HG03095 (cell line): ENCODE measurements around the gene GRM2.
"Not testable (repeated sequence)": the region's sequence is repeated elsewhere in the genome, so short reads cannot be mapped to it uniquely, and the experiment has no call there.

ENCODE experiments used
- ATAC-seq: cut with Tn5 transposase; IDR thresholded peaks from one replicate; pipeline ENCODE4 v1.9.1; 2021; ENCODE audit warnings: moderate library complexity; ENCODE audit not compliant: unreplicated experiment

Gene GRM2

DNA sequence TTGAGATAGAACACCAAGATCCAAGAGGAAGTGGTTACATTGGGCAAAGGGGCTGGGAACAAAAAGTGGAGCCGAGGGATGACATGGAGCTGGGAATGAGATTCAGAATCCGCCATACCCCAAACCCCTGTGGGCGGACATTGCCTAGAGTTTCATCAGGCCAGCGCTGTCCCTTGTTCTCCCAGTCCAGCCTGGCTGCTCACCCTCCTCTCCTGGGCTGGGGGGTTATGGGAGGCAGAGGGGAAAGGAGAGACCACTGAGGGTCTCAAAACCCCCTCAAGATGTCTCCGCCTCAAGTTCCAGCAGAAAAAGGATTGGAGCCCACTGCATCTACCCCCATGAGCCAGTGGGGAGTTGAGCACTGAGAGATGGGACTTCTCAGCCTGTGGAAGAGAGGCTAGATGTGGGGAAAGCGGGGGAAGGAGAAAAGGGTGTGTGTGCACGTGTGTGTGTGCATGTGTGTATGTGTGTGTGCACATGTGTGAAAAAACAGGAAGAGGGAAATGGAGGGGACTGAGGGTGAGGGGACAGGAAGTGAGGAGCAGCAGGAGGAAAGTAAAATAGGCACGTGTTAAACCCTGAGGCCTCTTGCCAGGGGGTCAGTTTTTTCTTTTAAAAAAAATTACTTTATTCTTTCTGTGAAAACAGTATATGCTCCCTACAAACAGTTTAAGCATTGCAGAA, 14.3 kb downstream of the GRM2 start:
- ATAC-seq = no peak

DNA sequence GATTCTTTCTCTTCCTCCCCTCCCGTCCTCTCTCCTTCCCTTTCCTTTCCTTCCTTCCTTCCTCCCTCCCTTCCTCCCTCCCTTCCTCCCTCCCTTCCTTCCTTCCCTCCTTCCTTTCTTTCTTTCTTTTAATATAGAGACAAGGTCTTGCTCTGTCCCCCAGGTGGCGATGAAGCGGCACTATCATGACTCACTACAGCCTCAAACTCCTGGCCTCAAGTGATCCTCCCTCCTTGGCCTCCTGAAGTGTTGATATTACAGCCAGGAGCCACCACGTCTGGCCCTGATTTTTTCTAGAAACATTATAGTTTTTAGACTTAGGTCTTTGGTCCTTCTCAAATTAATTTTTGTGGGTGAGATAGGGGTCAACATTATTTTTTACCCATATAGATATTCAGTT, 15.5 kb downstream of the GRM2 start:
- no peak for ATAC-seq

DNA sequence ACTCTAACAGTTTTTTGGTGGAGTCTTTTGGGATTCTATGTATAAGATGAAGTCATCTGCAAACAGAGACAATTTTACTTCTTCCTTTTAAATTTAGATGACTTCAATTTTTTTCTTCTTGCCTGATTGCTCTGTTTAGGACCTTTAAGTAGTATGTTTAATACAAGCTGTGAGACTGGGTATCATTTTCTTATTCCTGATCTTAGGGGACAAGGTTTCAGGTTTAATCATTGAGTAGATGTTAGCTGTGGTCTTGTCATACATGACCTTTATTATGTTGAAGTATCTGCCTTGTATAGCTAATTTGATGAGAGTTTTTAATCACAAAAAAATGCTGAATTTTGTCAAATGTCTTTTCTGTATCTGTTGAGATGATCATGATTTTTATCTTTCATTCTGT, 20.6 kb downstream of the GRM2 start:
- ATAC-seq = no peak

DNA sequence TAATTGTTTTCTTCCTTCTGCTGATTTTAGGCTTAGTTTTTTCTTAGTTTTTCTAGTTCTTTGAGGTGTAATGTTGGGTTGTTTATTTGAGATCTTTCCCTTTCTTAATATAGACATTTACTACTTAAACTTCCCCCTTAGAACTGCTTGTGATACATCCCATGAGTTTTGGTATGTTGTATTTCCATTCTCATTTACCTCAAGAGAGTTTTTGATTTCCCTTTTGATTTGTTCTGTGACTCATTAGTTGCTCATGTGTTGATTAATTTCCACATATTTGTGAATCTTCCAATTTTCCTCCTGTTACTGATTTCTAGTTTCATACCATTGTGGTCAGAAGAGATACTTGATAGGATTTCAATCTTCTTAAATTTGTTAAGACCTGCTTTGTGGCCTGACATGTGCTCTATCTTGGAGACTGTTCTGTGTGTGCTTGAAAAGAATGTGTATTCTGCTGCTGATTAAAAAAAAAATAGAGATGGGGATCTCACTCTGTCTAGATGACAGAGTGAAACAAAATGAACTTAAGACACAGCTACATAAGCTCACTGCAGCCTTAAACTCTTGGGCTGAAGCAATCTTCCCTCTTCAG, 22.3 kb downstream of the GRM2 start:
- ATAC-seq = no peak

DNA sequence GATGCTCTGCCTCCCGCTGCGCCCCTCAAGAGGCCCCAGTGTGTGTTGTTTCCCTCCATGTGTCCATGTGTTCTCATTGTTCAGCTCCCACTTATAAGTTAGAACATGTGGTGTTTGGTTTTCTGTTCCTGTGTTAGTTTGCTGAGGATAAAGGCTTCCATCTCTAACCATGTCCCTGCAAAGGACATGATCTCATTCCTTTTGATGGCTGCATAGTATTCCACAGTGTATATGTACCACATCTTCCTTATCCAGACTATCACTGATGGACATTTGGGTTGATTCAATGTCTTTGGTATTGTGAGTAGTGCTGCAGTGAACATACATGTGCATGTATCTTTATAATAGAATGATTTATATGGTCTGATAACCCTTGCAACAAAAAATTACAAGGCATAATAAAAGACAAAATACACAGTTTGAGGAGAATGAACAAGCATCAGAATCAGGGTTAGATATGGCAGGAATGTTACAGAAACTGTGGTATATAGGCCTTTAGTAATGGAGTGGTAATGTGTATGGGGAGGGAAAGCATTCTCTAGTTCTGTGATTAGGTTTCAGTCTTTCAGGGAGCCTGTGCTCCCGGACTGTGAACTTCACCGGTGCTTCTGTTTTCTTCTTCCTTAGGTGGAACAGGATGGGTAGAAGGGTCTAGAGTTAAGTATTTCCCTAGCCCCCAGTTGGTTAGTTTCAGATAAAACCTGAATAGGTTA, 27.1 kb downstream of the GRM2 start:
- ATAC-seq = no peak

DNA sequence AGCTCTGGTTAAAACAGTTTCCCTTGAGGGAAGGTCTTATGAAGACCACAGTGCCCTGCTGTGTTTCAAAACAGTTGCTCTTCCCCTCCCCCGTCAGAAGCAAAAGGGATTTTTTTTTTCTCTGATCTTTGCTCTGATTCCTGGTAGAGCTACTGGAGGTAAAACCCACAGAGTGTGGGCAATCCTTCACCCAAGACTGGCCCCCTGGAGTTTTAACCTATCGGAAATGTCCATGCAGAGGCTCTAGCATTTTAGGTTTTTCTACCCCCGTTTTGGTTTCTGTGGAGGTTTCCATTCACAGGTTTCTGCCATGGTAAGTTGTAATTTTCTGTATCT, 27.7 kb downstream of the GRM2 start:
- ATAC-seq = no peak

DNA sequence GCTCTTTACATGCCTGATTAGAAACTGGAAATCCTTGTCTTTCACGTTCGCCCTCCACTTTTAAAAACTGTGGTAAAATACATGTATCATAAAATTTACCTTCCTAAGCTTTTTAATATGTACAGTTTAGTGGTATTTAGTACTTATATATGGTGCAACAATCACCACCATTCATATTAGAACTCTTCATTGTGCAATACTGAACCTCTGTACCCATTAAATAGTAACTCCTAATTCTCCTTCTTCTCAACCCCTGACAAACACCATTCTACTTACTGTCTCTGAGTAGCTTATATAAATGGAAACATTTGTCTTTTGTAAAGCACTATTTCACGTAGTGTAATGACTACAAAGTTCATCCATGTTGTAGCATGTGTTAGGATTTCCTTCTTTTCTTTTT, 28.2 kb downstream of the GRM2 start:
- no peak for ATAC-seq

DNA sequence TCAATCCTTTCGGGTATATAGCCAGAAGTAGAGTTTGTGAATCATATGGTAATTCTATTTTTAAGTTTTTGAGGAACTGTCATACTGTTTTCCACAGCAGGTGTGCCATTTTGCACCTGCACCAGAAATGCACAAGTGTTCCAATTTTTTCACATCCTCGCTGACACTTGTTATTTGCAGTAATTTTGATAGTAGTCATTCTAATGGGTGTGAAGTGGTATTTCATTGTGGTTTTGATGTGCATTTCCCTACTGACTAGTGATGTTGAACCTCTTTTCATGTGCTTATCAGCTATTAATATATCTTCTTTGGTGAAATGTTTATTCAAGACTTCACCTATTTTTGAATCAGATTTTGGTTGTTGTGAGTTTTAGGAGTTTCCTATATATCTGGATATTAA, 29.1 kb downstream of the GRM2 start:
- no peak for ATAC-seq

DNA sequence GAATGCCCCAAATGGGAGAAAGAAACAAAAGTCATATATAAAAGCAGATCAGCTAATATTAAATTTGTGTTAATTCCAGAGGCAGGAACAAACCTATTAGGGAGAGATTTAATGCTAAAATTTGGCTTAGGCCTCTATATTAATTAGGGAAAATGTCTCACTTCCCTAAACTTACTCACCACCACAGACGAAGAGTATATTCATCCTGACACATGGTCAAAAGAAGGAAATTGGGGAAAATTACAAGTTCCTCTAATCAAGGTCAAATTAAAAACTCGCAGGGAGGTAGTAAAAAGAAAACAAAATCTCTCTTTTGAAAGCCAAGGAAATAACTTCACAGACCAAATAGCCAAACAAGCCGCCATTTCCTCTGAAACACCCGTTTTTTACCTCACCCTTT, 32.2 kb downstream of the GRM2 start:
- ATAC-seq = no peak

DNA sequence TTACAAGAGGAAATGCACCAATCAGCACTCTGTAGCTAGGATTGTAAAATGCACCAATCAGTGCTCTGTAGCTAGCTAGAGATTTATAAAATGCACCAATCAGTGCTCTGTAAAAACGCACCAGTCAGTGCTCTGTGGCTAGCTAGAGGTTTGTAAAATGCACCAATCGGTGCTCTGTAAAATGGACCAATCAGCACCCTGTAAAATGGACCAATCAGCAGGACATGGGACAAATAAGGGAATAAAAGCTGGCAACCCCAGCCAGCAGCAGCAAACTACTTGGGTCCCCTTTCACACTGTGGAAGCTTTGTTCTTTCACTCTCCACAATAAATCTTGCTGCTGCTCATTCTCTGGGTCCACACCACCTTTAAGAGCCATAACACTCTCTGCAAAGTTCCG, 35.5 kb downstream of the GRM2 start:
- not testable (repeated sequence) for ATAC-seq

DNA sequence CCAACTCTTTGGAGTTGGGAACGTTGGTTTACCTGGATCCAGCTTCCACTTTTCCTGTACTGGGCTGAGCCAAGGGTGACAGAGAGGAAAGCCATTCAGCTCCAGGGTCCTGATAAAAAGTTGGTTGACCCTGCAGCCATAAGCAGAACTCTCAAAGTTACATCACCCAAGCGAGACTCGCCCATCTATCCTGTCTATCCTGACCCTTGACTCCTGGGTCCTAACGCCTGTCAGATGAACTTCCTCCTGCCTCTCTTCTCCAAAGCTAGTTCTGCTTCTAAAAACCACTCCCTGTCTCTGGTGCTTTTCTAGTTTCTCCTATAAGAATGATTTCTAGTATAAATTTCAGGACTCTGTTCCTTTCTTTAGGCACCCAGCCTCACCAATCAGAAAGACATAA, 36.1 kb downstream of the GRM2 start:
- not testable (repeated sequence) for ATAC-seq

DNA sequence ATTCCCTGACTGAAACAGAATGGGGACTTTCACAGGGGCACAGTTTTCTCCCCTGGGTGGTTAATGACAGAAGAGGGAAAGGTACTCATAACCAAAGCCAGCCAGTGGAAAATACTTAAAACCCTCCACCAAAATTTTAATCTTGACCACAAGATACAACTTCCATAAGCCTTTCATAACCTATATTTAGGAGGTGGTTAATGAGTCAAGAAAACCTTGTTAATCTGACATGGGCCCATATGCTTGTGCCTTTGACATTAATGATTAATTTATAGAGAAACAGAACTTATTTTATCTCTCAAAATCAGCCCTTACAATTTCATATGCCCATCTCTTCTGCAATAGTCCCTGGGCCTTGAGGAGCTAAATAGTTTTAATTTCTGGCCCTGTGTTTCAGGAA, 41.0 kb downstream of the GRM2 start:
- ATAC-seq = no peak

DNA sequence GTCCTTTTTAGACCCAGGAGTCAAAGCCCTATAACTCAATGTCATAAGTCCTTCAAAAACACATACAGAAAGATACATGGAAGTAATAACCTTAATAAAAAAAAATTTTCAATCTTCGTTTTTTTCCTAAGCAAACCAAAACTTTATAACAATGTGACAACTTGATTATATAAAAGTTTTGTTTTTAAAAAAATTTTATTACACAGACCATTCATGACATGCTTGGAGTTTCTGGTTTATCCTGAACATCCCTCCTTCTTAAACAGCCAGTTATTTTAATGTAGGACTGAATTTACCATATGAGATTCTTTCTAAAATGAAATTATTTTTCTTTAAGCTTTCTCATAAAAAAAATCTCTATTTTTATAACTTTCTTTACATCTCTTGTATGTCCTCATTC, 41.5 kb downstream of the GRM2 start:
- no peak for ATAC-seq

DNA sequence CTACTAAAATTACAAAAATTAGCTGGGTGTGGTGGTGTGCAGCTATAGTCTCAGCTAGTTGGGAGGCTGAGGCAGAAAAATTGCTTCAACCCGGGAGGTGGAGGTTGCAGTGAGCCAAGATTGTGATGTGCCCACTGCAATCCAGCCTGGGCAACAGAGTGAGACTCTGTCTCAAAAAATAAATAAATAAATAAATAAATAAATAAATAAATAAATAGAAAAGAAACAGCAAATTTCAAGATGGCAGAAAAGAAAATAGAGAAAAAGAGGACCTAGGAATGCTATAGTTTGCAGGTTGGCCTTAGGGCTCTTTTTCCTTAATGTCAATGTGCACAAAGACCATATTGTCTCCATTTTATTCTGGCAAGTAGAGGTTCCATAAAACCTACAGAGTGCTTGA, 44.0 kb downstream of the GRM2 start:
- no peak for ATAC-seq

DNA sequence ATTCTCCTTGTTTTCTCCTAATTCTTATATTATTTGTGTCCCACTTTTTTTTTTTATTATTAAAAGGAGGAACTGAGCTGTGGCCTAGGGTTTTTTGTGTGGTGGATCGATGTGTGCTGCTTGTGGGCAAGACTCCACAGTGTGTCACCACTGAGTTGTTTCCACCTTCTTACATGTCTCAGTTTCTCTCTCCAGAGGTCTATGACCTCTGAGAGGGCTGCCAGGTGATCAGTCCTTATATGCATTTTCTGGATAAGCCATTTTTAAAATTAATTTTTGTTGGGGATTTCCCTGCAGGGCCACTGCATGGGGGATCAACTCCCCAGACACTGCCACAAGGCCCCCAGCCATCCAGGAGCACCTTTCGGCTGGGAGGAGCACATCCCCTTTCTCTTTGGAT, 44.4 kb downstream of the GRM2 start:
- ATAC-seq = no peak

DNA sequence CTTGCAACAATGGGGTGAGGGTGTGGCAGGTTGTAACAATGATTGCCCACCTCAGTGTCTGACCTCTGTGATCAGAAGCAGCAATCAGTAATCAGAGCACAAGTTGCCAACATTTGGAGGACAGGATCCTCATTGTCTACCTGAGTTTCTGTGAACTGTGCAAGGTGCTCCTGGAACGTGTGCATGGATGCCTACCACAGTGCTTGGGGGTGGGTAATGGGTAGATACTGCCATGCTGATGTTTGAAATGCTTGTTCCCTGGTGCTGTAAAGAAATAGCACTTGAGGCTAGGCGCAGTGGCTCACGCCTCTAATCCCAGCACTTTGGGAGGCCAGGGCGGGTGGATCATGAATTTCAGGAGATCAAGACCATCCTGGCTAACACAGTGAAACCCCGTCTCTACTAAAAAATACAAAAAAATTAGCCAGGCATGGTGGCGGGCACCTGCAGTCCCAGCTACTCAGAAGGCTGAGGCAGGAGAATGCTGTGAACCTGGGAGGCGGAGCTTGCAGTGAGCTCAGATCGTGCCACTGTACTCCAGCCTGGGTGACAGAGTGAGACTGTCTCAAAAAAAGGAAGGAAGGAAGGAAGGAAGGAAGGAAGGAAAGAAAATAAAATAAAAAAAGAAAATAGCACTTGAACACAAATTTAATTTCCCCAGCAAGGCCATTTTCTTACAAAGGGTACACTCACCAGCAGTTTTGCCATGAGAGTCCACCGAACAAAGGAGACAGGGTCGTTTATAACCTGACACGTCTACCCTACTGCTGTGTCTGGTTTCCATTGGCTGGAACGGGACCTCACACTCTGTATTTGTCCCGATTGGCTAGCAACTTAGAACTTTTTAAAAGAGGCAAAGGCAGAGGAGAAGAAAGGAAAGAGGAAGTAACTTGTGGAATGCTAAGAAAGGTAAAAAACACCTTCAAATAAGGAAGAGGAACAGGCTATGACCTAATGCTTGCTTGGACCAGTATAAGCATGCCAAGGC, 47.2 kb downstream of the GRM2 start:
- not testable (repeated sequence) for ATAC-seq

DNA sequence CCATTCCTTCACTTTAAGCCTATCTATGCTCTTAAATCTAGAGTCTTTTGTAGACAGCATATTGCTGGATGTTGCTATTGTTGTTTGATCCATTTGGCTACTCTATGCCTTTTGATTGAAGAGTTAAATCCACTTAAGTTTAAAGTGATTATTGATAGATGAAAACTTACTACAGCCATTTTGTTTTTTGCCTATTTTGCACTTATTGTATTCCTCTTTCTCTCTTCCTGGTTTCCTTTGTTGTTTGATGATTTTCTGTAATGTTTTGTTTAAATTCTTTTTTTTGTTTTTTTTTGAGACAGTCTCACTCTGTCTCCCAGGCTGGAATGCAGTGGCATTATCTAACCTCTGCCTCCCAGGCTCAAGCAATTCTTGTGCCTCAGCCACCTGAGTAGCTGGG, 52.3 kb downstream of the GRM2 start:
- no peak for ATAC-seq
